Spleen (tissue), 10 donors: ENCODE measurements around the gene COG8. TPM values are rescaled to one million over a fixed set of nuclear protein-coding genes. Genes with fewer than 3 reads are reported as not detected.

ENCODE experiments used
- polyA plus RNA-seq, 3 donors: library from polyadenylated mRNA; stranded (reverse); fragments of 200-250 nt; gene quantifications; one replicate each; pipeline ENCODE4 v1.2.1, GENCODE V29; 2013
- total RNA-seq, 7 donors: library from RNA; depleted of rRNA in 3 of 7; stranded (reverse); fragments of >200 nt in 3 of 7; fragmentation: NEBNext Ultra II Directional in 4 of 7; extraction: Animal tissue kit (Norgen Biotek cat#: 25700) in 4 of 7; gene quantifications; one replicate each; pipeline versions ENCODE4 v1.1.0 to v1.2.1, GENCODE V29; 2016 to 2021
- donor health status: healthy with polysubstance abuse.
- donor health status: DM: no; HTN: no; CAD: no; lungs with moderate emphysema.
- donor health status: DM: no; HTN: no; CAD: no.
- donor health status: Bipolar disorder and iron deficiency.
- donor health status: healthy.
- donor health status: DM: no; HTN: no; CAD: no.
- donor health status: DM: yes; HTN: yes; CAD: no.

COG8 gene
- total and polyA plus RNA-seq, 10 donors: 13.8 to 54.3 (median 34.5) TPM

Other genes starting within 250 kb of the COG8 start
- 1 to 10 TPM in 1 of 7 donors, under 1 TPM in 6; 0.51 to 2.0 (median 0.77) TPM for gene HAS3, start 233.9 kb downstream of the COG8 start, total RNA-seq
- gene HAS3, start 233.9 kb downstream of the COG8 start, polyA plus RNA-seq: under 1 TPM; 0.54 to 0.96 (median 0.68) TPM
- 100 to 1,000 TPM in 2 of 7 donors, 10 to 100 TPM in 5; 82.9 to 125 (median 89.2) TPM for gene CHTF8, start 207.0 kb downstream of the COG8 start, total RNA-seq
- gene CHTF8, start 207.0 kb downstream of the COG8 start, polyA plus RNA-seq: 10 to 100 TPM; 46.9 to 75.3 (median 58.9) TPM
- 10 to 100 TPM; 13.7 to 37.9 (median 25.0) TPM for gene UTP4, start 206.9 kb downstream of the COG8 start, total RNA-seq
- gene UTP4, start 206.9 kb downstream of the COG8 start, polyA plus RNA-seq: 10 to 100 TPM; 12.6 to 16.3 (median 15.4) TPM
- 10 to 100 TPM; 25.7 to 48.5 (median 31.5) TPM for gene SNTB2, start 152.4 kb downstream of the COG8 start, total RNA-seq
- gene SNTB2, start 152.4 kb downstream of the COG8 start, polyA plus RNA-seq: 1 to 10 TPM; 1.9 to 4.4 (median 3.0) TPM
- 10 to 100 TPM; 28.5 to 38.0 (median 33.6) TPM for gene VPS4A, start 28.2 kb downstream of the COG8 start, total RNA-seq
- gene VPS4A, start 28.2 kb downstream of the COG8 start, polyA plus RNA-seq: 10 to 100 TPM; 21.5 to 30.2 (median 29.1) TPM
- gene PDF, start 9.0 kb downstream of the COG8 start, total RNA-seq: 10 to 100 TPM in 3 of 7 donors, 1 to 10 TPM in 4; 7.1 to 18.5 (median 9.4) TPM
- gene PDF, start 9.0 kb downstream of the COG8 start, polyA plus RNA-seq: 1 to 10 TPM; 2.4 to 7.1 (median 4.7) TPM
- gene NIP7, start 208 bp upstream of the COG8 start, total RNA-seq: 10 to 100 TPM; 10.2 to 25.0 (median 20.0) TPM
- 10 to 100 TPM; 14.0 to 20.6 (median 16.9) TPM for gene NIP7, start 208 bp upstream of the COG8 start, polyA plus RNA-seq
- 1 to 10 TPM in 4 of 7 donors, under 1 TPM in 1, not detected in 2; 0.85 to 5.2 (median 1.7) TPM for gene TMED6, start 12.2 kb upstream of the COG8 start, total RNA-seq
- 1 to 10 TPM in 1 of 3 donors, under 1 TPM in 2; 0.59 to 1.2 (median 0.99) TPM for gene TMED6, start 12.2 kb upstream of the COG8 start, polyA plus RNA-seq
- 10 to 100 TPM; 24.2 to 42.3 (median 32.5) TPM for gene TERF2, start 46.4 kb upstream of the COG8 start, total RNA-seq
- 10 to 100 TPM; 10.4 to 15.0 (median 13.1) TPM for gene TERF2, start 46.4 kb upstream of the COG8 start, polyA plus RNA-seq
- 10 to 100 TPM; 45.2 to 80.5 (median 71.3) TPM for gene CYB5B, start 85.1 kb upstream of the COG8 start, total RNA-seq
- 10 to 100 TPM; 36.8 to 61.8 (median 53.3) TPM for gene CYB5B, start 85.1 kb upstream of the COG8 start, polyA plus RNA-seq
- gene NFAT5, start 226.4 kb upstream of the COG8 start, total RNA-seq: 10 to 100 TPM; 50.5 to 96.8 (median 60.9) TPM
- gene NFAT5, start 226.4 kb upstream of the COG8 start, polyA plus RNA-seq: 1 to 10 TPM in 2 of 3 donors, under 1 TPM in 1; 0.79 to 4.8 (median 1.0) TPM